LNCAP (cell line): ENCODE data around the gene PLD1.
A peak's percentile ranks its signal among the peaks of the same experiment; 100 is the strongest.

Experiments used
- TF ChIP-seq, protein P1 (sequence below): fragments of 450-650 bp; IDR thresholded peaks from 2 replicates; pipeline ENCODE4 v1.5.1; 2017; ENCODE audit warnings: mild to moderate bottlenecking

PLD1 gene

GRCh38 chr3:171834461-171834801, 24.1 kb upstream of the PLD1 start:
- TF ChIP-seq, protein P1, sequence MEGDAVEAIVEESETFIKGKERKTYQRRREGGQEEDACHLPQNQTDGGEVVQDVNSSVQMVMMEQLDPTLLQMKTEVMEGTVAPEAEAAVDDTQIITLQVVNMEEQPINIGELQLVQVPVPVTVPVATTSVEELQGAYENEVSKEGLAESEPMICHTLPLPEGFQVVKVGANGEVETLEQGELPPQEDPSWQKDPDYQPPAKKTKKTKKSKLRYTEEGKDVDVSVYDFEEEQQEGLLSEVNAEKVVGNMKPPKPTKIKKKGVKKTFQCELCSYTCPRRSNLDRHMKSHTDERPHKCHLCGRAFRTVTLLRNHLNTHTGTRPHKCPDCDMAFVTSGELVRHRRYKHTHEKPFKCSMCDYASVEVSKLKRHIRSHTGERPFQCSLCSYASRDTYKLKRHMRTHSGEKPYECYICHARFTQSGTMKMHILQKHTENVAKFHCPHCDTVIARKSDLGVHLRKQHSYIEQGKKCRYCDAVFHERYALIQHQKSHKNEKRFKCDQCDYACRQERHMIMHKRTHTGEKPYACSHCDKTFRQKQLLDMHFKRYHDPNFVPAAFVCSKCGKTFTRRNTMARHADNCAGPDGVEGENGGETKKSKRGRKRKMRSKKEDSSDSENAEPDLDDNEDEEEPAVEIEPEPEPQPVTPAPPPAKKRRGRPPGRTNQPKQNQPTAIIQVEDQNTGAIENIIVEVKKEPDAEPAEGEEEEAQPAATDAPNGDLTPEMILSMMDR = 0 out of 2 replicates have a peak, but pooled peaks have one; percentile 7

GRCh38 chr3:171833789-171834460, 23.6 kb upstream of the PLD1 start:
- TF ChIP-seq, protein P1 = peak; percentile 74

GRCh38 chr3:171832989-171833388, 22.7 kb upstream of the PLD1 start:
- TF ChIP-seq, protein P1 = no peak

GRCh38 chr3:171831936-171832335, 21.7 kb upstream of the PLD1 start:
- TF ChIP-seq, protein P1 = no peak

GRCh38 chr3:171830518-171830875, 20.2 kb upstream of the PLD1 start:
- TF ChIP-seq, protein P1 = no peak

- TF ChIP-seq, protein P1 = peak; percentile 73
Observed at GRCh38 chr3:171829841-171830517, 19.7 kb upstream of the PLD1 start.

- TF ChIP-seq, protein P1 = no peak
Observed at GRCh38 chr3:171828902-171829770, 18.9 kb upstream of the PLD1 start.
